ENCODE measurements around the gene MAPK1. TPM values are rescaled to one million over a fixed set of nuclear protein-coding genes. Genes with fewer than 3 reads are reported as not detected.

The MAPK1 gene
- total and polyA plus RNA-seq, 9 of the 15 experiments (the other 6 are each of a cell fraction or from before 2014, with no cell fraction given), result 46.3 to 575 (median 283) TPM

DNA sequence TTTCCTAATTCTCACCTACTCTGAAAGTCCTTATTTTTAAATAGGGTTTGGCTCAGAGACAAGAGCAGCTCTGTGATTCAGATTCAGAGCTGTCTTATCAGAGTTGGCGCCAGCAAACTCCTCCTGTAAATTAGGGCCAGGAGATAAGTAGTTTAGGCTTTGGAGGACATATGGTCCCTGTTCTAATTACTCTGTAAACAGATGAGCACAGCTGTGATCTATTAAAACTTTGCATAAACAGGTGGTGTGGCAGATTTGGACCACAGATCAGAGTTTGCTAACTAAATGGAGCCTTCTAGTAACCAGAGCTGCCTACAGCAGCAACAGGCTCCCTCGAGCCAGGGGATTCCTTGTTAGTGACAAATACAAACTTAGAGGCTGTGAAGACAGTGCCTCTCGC lies 159.8 kb downstream of the MAPK1 start (continued):
- TF ChIP-seq, protein P1, sequence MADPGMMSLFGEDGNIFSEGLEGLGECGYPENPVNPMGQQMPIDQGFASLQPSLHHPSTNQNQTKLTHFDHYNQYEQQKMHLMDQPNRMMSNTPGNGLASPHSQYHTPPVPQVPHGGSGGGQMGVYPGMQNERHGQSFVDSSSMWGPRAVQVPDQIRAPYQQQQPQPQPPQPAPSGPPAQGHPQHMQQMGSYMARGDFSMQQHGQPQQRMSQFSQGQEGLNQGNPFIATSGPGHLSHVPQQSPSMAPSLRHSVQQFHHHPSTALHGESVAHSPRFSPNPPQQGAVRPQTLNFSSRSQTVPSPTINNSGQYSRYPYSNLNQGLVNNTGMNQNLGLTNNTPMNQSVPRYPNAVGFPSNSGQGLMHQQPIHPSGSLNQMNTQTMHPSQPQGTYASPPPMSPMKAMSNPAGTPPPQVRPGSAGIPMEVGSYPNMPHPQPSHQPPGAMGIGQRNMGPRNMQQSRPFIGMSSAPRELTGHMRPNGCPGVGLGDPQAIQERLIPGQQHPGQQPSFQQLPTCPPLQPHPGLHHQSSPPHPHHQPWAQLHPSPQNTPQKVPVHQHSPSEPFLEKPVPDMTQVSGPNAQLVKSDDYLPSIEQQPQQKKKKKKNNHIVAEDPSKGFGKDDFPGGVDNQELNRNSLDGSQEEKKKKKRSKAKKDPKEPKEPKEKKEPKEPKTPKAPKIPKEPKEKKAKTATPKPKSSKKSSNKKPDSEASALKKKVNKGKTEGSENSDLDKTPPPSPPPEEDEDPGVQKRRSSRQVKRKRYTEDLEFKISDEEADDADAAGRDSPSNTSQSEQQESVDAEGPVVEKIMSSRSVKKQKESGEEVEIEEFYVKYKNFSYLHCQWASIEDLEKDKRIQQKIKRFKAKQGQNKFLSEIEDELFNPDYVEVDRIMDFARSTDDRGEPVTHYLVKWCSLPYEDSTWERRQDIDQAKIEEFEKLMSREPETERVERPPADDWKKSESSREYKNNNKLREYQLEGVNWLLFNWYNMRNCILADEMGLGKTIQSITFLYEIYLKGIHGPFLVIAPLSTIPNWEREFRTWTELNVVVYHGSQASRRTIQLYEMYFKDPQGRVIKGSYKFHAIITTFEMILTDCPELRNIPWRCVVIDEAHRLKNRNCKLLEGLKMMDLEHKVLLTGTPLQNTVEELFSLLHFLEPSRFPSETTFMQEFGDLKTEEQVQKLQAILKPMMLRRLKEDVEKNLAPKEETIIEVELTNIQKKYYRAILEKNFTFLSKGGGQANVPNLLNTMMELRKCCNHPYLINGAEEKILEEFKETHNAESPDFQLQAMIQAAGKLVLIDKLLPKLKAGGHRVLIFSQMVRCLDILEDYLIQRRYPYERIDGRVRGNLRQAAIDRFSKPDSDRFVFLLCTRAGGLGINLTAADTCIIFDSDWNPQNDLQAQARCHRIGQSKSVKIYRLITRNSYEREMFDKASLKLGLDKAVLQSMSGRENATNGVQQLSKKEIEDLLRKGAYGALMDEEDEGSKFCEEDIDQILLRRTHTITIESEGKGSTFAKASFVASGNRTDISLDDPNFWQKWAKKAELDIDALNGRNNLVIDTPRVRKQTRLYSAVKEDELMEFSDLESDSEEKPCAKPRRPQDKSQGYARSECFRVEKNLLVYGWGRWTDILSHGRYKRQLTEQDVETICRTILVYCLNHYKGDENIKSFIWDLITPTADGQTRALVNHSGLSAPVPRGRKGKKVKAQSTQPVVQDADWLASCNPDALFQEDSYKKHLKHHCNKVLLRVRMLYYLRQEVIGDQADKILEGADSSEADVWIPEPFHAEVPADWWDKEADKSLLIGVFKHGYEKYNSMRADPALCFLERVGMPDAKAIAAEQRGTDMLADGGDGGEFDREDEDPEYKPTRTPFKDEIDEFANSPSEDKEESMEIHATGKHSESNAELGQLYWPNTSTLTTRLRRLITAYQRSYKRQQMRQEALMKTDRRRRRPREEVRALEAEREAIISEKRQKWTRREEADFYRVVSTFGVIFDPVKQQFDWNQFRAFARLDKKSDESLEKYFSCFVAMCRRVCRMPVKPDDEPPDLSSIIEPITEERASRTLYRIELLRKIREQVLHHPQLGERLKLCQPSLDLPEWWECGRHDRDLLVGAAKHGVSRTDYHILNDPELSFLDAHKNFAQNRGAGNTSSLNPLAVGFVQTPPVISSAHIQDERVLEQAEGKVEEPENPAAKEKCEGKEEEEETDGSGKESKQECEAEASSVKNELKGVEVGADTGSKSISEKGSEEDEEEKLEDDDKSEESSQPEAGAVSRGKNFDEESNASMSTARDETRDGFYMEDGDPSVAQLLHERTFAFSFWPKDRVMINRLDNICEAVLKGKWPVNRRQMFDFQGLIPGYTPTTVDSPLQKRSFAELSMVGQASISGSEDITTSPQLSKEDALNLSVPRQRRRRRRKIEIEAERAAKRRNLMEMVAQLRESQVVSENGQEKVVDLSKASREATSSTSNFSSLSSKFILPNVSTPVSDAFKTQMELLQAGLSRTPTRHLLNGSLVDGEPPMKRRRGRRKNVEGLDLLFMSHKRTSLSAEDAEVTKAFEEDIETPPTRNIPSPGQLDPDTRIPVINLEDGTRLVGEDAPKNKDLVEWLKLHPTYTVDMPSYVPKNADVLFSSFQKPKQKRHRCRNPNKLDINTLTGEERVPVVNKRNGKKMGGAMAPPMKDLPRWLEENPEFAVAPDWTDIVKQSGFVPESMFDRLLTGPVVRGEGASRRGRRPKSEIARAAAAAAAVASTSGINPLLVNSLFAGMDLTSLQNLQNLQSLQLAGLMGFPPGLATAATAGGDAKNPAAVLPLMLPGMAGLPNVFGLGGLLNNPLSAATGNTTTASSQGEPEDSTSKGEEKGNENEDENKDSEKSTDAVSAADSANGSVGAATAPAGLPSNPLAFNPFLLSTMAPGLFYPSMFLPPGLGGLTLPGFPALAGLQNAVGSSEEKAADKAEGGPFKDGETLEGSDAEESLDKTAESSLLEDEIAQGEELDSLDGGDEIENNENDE (IDR thresholded peaks at IDR 0.05; ENCODE audit: low read depth, low read length), result no peak
- TF ChIP-seq ARID2 (IDR thresholded peaks at IDR 0.05) (no peak), MAZ (CRISPR knock-in tag; conservative IDR thresholded peaks at IDR 0.05 in 1 of 2, IDR thresholded peaks at IDR 0.05 in 1 of 2) (no peak), ZNF197 (CRISPR knock-in tag; IDR thresholded peaks at IDR 0.05; ENCODE audit: low read depth) (no peak), MYC (IDR thresholded peaks at IDR 0.05; ENCODE audit: low read depth, low read length) (peak; percentile 57; the same call in 1 of the 2 replicates), MYC (CRISPR knock-in tag; IDR thresholded peaks at IDR 0.05; ENCODE audit: borderline replicate concordance, low read depth) (no peak), ZNF445 (CRISPR knock-in tag; IDR thresholded peaks at IDR 0.05; ENCODE audit: low read depth) (no peak)
- TF ChIP-seq, protein P2, sequence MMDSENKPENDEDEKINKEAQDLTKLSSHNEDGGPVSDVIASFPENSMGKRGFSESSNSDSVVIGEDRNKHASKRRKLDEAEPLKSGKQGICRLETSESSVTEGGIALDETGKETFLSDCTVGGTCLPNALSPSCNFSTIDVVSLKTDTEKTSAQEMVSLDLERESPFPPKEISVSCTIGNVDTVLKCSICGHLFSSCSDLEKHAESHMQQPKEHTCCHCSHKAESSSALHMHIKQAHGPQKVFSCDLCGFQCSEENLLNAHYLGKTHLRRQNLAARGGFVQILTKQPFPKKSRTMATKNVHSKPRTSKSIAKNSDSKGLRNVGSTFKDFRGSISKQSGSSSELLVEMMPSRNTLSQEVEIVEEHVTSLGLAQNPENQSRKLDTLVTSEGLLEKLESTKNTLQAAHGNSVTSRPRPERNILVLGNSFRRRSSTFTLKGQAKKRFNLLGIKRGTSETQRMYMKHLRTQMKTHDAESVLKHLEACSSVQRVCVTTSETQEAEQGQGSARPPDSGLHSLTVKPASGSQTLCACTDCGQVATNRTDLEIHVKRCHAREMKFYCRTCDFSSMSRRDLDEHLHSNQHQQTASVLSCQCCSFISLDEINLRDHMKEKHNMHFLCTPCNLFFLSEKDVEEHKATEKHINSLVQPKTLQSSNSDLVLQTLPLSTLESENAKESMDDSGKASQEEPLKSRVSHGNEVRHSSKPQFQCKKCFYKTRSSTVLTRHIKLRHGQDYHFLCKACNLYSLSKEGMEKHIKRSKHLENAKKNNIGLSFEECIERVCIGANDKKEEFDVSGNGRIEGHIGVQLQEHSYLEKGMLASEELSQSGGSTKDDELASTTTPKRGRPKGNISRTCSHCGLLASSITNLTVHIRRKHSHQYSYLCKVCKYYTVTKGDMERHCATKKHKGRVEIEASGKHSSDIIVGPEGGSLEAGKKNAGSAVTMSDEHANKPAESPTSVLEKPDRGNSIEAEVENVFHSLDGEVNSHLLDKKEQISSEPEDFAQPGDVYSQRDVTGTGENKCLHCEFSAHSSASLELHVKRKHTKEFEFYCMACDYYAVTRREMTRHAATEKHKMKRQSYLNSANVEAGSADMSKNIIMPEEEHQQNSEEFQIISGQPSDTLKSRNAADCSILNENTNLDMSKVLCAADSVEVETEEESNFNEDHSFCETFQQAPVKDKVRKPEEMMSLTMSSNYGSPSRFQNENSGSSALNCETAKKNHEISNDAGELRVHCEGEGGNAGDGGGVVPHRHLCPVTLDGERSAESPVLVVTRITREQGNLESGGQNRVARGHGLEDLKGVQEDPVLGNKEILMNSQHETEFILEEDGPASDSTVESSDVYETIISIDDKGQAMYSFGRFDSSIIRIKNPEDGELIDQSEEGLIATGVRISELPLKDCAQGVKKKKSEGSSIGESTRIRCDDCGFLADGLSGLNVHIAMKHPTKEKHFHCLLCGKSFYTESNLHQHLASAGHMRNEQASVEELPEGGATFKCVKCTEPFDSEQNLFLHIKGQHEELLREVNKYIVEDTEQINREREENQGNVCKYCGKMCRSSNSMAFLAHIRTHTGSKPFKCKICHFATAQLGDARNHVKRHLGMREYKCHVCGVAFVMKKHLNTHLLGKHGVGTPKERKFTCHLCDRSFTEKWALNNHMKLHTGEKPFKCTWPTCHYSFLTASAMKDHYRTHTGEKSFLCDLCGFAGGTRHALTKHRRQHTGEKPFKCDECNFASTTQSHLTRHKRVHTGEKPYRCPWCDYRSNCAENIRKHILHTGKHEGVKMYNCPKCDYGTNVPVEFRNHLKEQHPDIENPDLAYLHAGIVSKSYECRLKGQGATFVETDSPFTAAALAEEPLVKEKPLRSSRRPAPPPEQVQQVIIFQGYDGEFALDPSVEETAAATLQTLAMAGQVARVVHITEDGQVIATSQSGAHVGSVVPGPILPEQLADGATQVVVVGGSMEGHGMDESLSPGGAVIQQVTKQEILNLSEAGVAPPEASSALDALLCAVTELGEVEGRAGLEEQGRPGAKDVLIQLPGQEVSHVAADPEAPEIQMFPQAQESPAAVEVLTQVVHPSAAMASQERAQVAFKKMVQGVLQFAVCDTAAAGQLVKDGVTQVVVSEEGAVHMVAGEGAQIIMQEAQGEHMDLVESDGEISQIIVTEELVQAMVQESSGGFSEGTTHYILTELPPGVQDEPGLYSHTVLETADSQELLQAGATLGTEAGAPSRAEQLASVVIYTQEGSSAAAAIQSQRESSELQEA (IDR thresholded peaks at IDR 0.05; ENCODE audit: low read depth), result no peak
